Epithelial cell of prostate (primary cell): ENCODE measurements around the gene SOX11.

Source experiments
- DNase-seq: peaks from one replicate; pipeline ENCODE4 v3.0.0-alpha.2; 2011; ENCODE audit warnings: low read depth, low spot score
- H3K27ac ChIP-seq: fragments of 450-650 bp; 2 replicates; pipeline ENCODE4 v1.5.1; 2017; ENCODE audit warnings: mild to moderate bottlenecking

SOX11 gene

GRCh38 chr2:5691221-5691984, 781 bp upstream of the SOX11 start:
- DNase-seq = no peak
- no peak overlapping the region for H3K27ac ChIP-seq

- DNase-seq = no peak
- H3K27ac ChIP-seq = no peak overlapping the region
Observed at GRCh38 chr2:5692561-5693286, 540 bp downstream of the SOX11 start.

DNA sequence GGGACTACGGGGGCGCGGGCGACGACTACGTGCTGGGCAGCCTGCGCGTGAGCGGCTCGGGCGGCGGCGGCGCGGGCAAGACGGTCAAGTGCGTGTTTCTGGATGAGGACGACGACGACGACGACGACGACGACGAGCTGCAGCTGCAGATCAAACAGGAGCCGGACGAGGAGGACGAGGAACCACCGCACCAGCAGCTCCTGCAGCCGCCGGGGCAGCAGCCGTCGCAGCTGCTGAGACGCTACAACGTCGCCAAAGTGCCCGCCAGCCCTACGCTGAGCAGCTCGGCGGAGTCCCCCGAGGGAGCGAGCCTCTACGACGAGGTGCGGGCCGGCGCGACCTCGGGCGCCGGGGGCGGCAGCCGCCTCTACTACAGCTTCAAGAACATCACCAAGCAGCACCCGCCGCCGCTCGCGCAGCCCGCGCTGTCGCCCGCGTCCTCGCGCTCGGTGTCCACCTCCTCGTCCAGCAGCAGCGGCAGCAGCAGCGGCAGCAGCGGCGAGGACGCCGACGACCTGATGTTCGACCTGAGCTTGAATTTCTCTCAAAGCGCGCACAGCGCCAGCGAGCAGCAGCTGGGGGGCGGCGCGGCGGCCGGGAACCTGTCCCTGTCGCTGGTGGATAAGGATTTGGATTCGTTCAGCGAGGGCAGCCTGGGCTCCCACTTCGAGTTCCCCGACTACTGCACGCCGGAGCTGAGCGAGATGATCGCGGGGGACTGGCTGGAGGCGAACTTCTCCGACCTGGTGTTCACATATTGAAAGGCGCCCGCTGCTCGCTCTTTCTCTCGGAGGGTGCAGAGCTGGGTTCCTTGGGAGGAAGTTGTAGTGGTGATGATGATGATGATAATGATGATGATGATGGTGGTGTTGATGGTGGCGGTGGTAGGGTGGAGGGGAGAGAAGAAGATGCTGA, 1.4 kb downstream of the SOX11 start:
- no peak for DNase-seq

DNA sequence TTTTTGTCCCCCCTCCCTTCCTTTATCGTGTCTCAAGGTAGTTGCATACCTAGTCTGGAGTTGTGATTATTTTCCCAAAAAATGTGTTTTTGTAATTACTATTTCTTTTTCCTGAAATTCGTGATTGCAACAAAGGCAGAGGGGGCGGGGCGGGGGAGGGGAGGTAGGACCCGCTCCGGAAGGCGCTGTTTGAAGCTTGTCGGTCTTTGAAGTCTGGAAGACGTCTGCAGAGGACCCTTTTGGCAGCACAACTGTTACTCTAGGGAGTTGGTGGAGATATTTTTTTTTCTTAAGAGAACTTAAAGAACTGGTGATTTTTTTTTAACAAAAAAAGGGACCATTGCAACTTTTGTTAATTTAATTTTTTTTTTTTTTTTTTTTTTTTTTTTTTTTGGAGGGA, 2.1 kb downstream of the SOX11 start:
- DNase-seq = no peak
- H3K27ac ChIP-seq = no peak overlapping the region

More for the DNA sequence above, 1.4 kb downstream of the SOX11 start:
- H3K27ac ChIP-seq = no peak overlapping the region

GRCh38 chr2:5695654-5696403, 3.6 kb downstream of the SOX11 start:
- no peak overlapping the region for H3K27ac ChIP-seq

DNA sequence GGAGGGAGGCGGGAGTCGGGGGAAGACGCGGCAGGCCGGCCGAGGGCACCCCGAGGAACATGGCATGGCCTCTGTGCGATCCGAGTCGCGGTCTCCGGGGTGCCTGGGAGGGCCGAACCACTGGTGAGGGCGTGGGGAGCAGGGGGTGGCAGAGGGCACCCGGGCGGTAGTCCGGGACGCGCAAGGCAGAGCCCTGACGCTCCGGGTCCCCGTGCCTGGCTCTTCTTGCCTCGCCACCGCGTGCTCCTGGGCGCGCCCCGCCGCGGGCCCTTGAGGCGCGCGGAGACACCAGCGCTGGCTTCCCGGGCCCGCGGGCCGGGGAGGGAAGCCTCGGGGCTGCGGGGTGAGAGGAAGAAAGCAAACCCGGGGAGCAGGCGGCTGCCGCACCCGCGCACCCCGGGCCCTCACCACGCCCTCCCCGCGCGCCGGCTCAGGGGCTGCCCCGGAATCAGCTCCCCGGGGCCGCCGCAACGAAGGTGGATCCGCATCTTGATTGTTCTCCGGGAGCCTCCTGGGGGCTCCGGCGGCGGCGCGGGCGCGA, 4.3 kb downstream of the SOX11 start:
- no peak overlapping the region for H3K27ac ChIP-seq
- no peak for DNase-seq

More at GRCh38 chr2:5695654-5696403, 3.6 kb downstream of the SOX11 start:
- no peak for DNase-seq

GRCh38 chr2:5696945-5697521, 4.8 kb downstream of the SOX11 start:
- no peak overlapping the region for H3K27ac ChIP-seq
- DNase-seq = no peak

DNA sequence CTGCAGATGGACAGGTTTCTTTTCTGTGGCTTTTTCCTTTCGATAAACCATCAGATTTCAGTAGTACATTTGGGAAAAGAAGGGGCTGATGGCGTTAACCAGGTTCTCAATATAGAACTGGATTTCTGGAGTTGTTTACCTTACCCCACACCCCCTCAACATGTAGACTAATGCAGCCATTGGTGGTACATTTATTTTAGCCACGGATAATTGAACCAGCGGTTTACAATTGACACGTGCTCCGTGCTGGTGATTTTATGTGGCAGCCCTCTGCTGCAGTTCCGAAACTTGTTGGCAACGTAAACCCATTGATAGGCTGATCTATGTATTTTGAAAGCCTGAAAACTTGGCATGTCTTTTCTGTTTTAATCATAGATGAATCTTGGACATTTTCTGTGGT, 5.4 kb downstream of the SOX11 start:
- DNase-seq = no peak

DNA sequence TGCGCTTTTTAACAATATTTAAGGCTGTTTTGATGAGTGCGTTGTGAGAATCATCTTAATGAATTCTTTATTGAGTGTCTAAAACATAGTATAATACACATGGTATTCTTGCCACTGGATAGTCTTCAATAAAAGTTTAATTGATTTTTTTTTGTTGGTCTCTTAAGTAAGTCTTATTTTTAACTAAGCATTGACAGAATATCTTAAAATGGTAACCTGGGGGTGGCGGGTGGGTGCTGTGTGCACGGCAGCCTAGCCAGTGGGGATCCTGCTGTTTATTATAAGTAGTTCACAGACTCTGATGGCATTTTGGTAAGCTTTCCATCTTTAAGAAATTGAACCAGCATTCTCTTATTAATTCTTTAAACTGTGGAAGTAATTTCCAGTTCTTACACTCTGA, 6.0 kb downstream of the SOX11 start:
- no peak overlapping the region for H3K27ac ChIP-seq
- DNase-seq = no peak

More for the DNA sequence above, 5.4 kb downstream of the SOX11 start:
- no peak overlapping the region for H3K27ac ChIP-seq

DNA sequence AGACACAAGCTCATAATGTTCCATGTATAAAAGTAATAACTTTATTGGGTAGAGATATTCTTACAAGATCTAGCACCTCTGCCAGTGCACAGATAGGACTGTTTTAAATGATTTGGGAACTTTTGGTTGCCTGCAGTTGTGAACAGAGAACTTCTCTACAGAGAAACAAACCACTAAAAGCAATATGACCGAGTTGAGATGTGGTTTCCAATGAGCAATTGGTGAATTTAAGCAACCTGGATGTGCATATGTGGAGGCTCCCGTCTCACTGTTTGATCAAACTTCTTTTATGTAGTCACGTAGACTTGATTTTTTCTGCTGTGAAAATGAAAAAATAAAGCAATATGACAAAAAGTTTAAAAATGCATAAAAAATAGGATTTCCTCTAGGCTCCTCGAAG, 7.8 kb downstream of the SOX11 start:
- DNase-seq = no peak
- no peak overlapping the region for H3K27ac ChIP-seq

DNA sequence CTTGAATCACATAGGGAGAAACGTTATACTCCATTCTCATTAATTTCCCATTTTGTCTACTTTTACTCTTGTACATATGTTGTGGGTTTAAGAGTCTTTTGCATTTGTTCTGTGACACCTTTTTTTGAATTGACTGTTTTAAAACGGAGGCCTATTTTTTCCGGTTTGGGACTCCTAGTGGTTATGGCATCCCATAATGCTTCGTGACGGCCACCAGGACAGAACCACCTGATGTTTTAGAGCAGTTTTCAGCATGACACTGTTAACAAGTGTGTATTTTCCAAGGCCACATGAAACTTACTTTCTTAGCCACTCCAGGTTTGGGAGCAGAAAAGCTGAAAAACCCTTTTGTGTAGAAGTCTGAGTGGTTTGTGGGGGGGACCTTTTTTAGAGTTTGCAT, 8.4 kb downstream of the SOX11 start:
- no peak overlapping the region for H3K27ac ChIP-seq
- no peak for DNase-seq

GRCh38 chr2:5701266-5701665, 9.1 kb downstream of the SOX11 start:
- no peak for DNase-seq

DNA sequence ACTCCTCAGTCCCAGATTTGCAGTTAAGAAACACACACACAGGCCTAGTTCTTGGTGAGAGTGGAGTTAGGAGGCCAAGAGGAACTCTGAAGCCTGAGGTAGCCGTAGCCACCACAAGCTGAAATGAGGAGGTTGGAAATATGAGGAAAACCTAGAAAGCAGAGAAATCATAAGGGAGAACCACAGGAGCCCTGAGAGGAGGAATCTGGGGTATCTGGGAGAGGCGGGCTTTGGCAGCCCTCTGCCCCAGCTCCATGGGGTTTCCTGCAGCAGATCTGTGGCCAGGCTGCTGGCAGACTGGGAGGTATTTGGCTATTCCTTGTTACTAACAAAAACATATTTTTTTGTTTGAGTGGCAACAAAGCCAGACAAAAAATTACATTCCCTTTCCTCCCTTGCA, 11.0 kb downstream of the SOX11 start:
- H3K27ac ChIP-seq = no peak overlapping the region
- DNase-seq = no peak

More at GRCh38 chr2:5701266-5701665, 9.1 kb downstream of the SOX11 start:
- no peak overlapping the region for H3K27ac ChIP-seq

DNA sequence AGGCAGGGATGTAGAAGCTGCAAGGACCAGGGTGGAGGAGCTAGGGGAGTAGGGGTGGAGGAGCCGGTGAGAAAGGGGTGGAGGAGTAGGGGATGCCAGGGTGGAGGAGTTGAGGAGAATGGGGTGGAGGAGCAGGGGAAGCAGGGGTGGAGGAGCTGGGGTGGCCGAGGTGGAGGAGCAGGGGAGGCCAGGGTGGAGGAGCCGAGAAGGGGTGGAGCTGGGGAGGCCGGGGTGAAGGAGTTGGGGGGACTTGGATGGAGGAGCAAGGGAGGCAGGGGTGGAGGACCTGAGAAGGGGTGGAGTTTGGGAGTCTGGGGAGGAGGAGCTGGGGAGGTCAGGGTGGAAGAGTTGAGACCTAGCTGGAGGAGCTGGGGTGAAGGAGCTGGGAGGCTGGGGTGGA, 13.3 kb downstream of the SOX11 start:
- DNase-seq = no peak

DNA sequence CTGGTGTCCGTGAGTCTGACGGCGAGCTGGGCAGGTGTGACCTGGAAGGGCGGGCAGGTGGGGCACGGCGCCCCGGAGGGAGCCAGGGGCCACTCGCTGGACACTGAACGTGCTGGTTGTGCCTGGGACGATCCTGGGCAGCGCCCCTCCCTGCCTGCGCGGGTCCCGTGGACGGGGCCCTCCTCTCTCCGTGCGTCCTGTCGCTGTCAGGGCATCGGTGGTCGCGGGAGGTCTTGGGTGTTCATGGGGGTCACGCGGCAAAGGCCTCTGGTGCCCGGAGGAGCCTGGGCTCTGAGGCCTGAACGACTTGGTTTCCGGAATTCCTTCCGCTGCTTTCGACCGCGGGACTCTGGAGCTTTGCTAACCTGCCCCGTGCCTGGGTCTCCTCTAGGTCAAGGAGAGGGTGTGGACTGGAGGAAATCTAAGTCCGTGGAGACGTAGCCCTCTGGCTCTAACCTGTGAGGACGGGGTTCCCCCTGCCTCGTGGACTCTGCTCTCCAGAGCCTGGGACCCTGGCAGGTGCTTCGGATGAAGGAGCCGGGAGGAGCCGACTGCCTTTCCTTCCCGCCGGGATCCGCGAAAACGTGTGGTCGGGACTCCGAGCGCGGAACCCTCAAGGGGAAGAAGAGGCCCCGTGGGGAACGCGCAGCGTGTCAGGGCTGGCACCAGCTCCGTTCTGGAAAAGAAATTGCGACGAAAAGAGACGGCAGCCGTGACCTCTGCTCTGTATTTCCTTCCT, 14.7 kb downstream of the SOX11 start:
- no peak overlapping the region for H3K27ac ChIP-seq
- DNase-seq = no peak

More for the DNA sequence above, 13.3 kb downstream of the SOX11 start:
- no peak overlapping the region for H3K27ac ChIP-seq

GRCh38 chr2:5710615-5711014, 18.4 kb downstream of the SOX11 start:
- DNase-seq = no peak
- H3K27ac ChIP-seq = no peak overlapping the region

DNA sequence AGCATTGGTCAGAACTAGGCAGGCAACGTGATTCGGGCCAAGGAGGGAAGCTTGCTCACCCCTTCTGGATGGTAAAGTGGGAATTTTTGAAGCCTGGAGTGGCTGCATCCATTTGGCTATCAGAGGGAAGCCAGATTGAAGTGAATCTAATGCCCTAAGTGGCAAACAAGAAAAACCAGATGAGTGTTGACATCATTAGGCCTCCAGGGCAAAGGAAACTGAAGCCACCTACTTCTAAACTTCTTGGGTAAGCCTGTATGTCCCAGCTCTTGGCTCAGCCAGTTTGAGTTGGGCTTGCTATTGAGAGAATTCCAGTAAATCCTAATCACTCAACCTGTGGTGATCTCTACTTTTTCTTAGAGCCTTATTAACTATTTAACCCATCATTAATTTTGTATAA, 20.9 kb downstream of the SOX11 start:
- no peak for DNase-seq

GRCh38 chr2:5719629-5720334, 27.6 kb downstream of the SOX11 start:
- no peak for DNase-seq
- no peak overlapping the region for H3K27ac ChIP-seq

More for the DNA sequence above, 20.9 kb downstream of the SOX11 start:
- H3K27ac ChIP-seq = no peak overlapping the region
